ENCODE measurements around the gene TMEM132A. TPM values are rescaled to one million over a fixed set of nuclear protein-coding genes. Genes with fewer than 3 reads are reported as not detected.

Gene TMEM132A
- total and polyA plus RNA-seq, 9 of the 15 experiments (the other 6 are each of a cell fraction or from before 2014, with no cell fraction given): 0.04 to 1.1 (median 0.18) TPM; not detected in 4

- TF ChIP-seq RB1 (IDR thresholded peaks at IDR 0.05; ENCODE audit: low read depth) (peak; percentile 39; the same call in 1 of the 2 replicates), HDAC2 (IDR thresholded peaks at IDR 0.05) (0 out of 2 replicates have a peak, but pooled peaks have one; percentile 76), RFX1 (IDR thresholded peaks at IDR 0.05) (peak; percentile 95), ATF6 (CRISPR knock-in tag; IDR thresholded peaks at IDR 0.05) (peak; percentile 99), PCBP1 (IDR thresholded peaks at IDR 0.05; ENCODE audit: low read depth, low read length, poor library complexity, severe bottlenecking) (peak; percentile 85), SMC3 (conservative IDR thresholded peaks at IDR 0.05; ENCODE audit: insufficient read depth, low read depth, low read length) (no peak), ZNF12 (CRISPR knock-in tag; IDR thresholded peaks at IDR 0.05) (peak; percentile 61), FOXA3 (CRISPR knock-in tag; conservative IDR thresholded peaks at IDR 0.05 in 1 of 2, IDR thresholded peaks at IDR 0.05 in 1 of 2) (peak in 1 of 2 experiments; percentile 69; a peak in 1 of 4 replicates), POLR2AphosphoS5 (IDR thresholded peaks at IDR 0.05; ENCODE audit: control insufficient read depth, insufficient read depth, low read depth, low read length) (0 out of 2 replicates have a peak, but pooled peaks have one; percentile 33), DPF2 (IDR thresholded peaks at IDR 0.05) (peak; percentile 50; the same call in 1 of the 2 replicates), NR2C1 (IDR thresholded peaks at IDR 0.05) (no peak; the same call in 1 of the 2 replicates), NR2C1 (tag; IDR thresholded peaks at IDR 0.05) (peak; percentile 75), RBFOX2 (IDR thresholded peaks at IDR 0.05; ENCODE audit: low read depth, low read length) (peak; percentile 87), HCFC1 (IDR thresholded peaks at IDR 0.05; ENCODE audit: low read depth, low read length) (peak; percentile 92), PRMT5 (CRISPR knock-in tag; IDR thresholded peaks at IDR 0.05) (no peak), ZNF740 (CRISPR knock-in tag; IDR thresholded peaks at IDR 0.05) (peak; percentile 58; the same call in 1 of the 2 replicates), ZNF740 (tag; IDR thresholded peaks at IDR 0.05) (no peak), OTX1 (CRISPR knock-in tag; IDR thresholded peaks at IDR 0.05) (peak; percentile 76; the same call in 1 of the 2 replicates), PHTF2 (CRISPR knock-in tag; IDR thresholded peaks at IDR 0.05) (no peak), IRF9 (tag; IDR thresholded peaks at IDR 0.05) (no peak)
Observed at GRCh38 chr11:60913793-60914632, 10.2 kb upstream of the TMEM132A start, which contains the start of gene TMEM109 (continued).
